GM10266 (cell line): ENCODE data around the gene FTHL17.

ENCODE experiments used
- DNase-seq: peaks from one replicate; pipeline ENCODE4 v3.0.0; 2012; ENCODE audit errors: extremely low spot score
- TF ChIP-seq, protein P1 (sequence below): IDR thresholded peaks from 2 replicates; pipeline ENCODE4 v1.5.1; 2012; ENCODE audit warnings: mild to moderate bottlenecking, low read depth; ENCODE audit not compliant: control insufficient read depth, insufficient read depth; ENCODE audit errors: missing control alignments

The FTHL17 gene

GRCh38 chrX:31070057-31070468, 1.8 kb downstream of the FTHL17 start:
- DNase-seq: peak; percentile 37
- TF ChIP-seq, protein P1, sequence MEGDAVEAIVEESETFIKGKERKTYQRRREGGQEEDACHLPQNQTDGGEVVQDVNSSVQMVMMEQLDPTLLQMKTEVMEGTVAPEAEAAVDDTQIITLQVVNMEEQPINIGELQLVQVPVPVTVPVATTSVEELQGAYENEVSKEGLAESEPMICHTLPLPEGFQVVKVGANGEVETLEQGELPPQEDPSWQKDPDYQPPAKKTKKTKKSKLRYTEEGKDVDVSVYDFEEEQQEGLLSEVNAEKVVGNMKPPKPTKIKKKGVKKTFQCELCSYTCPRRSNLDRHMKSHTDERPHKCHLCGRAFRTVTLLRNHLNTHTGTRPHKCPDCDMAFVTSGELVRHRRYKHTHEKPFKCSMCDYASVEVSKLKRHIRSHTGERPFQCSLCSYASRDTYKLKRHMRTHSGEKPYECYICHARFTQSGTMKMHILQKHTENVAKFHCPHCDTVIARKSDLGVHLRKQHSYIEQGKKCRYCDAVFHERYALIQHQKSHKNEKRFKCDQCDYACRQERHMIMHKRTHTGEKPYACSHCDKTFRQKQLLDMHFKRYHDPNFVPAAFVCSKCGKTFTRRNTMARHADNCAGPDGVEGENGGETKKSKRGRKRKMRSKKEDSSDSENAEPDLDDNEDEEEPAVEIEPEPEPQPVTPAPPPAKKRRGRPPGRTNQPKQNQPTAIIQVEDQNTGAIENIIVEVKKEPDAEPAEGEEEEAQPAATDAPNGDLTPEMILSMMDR: no peak

DNA sequence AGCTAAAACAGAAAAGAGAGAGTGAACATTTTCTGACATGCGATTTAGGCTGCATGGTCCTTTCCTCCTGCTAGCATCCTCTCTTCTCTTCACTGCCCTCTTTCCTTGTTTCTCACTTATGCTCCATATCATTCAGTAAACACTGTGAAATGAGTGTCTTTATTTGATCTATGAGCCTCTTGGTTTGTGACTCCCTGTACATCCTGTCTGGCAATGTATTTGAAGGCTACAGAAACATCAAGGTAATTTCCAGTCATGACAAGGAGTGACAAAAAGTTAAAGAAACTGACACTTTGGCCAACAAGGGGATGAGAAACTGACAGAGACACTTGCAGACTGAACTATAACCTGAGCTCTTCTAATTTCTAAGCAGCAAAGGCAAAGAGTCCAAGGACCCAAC, 8.7 kb downstream of the FTHL17 start:
- no peak for DNase-seq
- TF ChIP-seq, protein P1: no peak

DNA sequence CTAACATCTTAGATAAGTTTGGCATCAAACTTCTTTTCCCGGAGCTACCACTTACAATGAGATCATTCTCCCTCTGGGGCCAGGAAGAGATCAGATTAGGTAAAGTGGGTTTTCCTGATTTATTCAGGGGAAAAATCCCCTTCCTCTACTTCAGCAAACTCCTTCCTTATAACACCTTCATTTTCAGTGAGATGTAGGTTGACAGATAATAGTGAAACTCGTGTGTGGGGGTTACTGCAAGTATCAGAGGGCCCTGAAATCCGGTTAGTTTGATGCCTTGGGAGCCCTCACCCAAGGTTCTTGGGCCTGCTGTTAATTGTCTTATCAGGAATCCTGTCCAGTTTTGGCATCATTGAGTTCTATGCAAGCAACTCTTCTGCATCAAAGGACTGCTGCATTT, 10.8 kb downstream of the FTHL17 start:
- TF ChIP-seq, protein P1: no peak

DNA sequence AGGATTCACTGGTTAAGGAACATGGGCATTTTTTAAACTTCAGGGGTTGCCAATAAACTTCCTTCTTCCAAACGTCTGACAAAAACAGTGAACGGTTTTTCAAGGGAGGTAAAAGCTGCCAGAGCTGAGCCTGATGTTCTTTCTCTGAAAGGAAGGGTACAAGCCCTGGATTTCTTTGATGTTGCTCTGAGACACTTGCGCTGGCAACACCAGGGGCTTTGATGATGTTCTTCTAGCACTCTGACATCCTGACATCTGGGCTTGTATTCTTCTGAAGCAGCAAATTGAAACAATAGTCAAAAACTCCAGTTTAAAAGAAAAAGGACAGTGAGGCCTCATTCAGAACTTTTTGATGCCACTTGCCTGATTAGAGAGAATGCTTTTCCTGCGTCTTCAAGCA, 11.8 kb downstream of the FTHL17 start:
- TF ChIP-seq, protein P1: no peak
- no peak for DNase-seq

More for the DNA sequence above, 10.8 kb downstream of the FTHL17 start:
- peak; percentile 16 for DNase-seq

DNA sequence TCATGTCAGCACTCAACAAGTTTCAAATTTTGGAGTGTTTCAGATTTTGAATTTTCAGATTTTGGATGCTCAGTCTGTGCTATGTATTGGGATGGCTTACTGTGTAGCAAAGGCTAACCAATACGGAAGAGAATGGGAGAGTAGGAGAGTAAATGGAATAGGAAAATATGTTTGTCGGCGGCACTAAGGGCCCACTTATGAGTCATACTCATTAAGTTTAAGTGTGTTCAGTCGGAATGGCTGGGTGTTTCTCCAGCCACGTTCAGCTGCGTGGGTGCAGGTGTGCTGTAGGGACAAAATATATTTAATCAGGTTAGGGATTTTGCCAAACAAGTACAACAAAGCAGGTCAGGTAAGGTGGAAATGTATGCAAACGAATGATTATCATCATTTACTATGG, 13.6 kb downstream of the FTHL17 start:
- TF ChIP-seq, protein P1: no peak

DNA sequence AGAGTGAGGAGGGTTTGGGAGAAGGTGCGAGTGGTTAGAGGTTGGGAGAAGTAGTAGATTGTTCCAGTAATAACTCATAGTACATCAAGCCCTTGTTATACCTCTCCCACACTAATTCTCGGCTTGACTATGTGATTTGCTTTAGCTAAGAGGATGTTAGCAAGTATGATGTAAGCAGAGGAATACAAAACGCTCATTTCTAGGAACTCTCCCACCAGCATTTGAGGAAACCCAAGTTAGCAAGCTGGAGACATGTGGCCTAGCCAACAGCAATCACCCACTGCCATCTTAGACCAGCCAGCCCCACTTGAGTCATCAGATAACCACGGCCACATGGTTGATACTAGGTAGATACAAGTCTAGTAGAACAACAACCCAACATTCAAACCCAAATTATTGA, 14.2 kb downstream of the FTHL17 start:
- TF ChIP-seq, protein P1: no peak
- DNase-seq: no peak

More for the DNA sequence above, 13.6 kb downstream of the FTHL17 start:
- no peak for DNase-seq

- DNase-seq: no peak
- TF ChIP-seq, protein P1: no peak
Observed at GRCh38 chrX:31057291-31057690, 14.6 kb downstream of the FTHL17 start.
